ENCODE results near the gene WDR88.

Gene WDR88

DNA sequence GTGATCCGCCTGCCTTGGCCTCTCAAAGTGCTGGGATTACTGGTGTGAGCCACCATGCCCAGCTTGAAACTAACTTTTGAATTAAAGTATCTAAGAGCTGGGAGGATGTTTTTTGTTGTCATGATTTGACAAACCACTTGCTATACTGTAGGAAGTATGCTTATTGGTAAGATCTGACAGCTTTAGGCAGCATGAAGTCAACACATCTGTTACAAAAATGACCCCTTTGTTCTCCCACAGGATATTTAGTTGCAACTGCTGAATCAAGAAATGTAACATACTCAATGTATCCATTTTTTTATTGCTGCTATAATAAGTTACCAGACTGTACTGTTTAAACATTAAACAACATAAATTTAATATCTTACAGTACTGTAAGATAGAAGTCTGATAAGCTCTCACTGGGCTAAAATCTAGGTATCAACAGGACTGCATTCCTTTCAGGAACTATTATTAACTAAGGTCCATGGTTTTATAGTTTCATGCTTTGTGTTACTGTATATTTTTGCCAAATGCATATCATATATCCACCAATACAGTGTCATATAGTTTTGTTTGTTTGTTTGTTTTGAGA lies 39.4 kb downstream of the WDR88 start:
- Histone ChIP-seq H2AFZ (ENCODE audit: low read length) (no peak overlapping the region), H3K9me2 (ENCODE audit: low read depth, low read length) (no peaks in the 10 kb centered on the region), H3K9ac (ENCODE audit: low read length) (no peak overlapping the region), H3K36me3 (ENCODE audit: insufficient read depth, low read length) (no peaks in the 10 kb centered on the region), H3F3A (ENCODE audit: insufficient read depth, low read length) (no peaks in the 10 kb centered on the region), H3K4me2 (ENCODE audit: low read length) (no peak overlapping the region), H3K4me1 (ENCODE audit: insufficient read depth, low read length, severe bottlenecking) (peaks cover 11% of the 10 kb centered on the region), H3K79me2 (ENCODE audit: insufficient read depth, low read length) (no peaks in the 10 kb centered on the region), H3K27ac (ENCODE audit: low read depth, low read length, poor library complexity, severe bottlenecking) (no peak overlapping the region), H3K9me3 (ENCODE audit: low read length) (no peaks in the 10 kb centered on the region; the same call in 1 of the 2 replicates), H3K4me3 (ENCODE audit: low read depth, low read length, poor library complexity, severe bottlenecking) (no peak overlapping the region), H3K27me3 (ENCODE audit: insufficient read depth, low read length) (no peaks in the 10 kb centered on the region), H4K20me1 (ENCODE audit: insufficient read depth, low read length) (no peaks in the 10 kb centered on the region)
- no peak for TF ChIP-seq EZH2 (IDR thresholded peaks at IDR 0.05; ENCODE audit: borderline replicate concordance, low read length)
- TF ChIP-seq, protein P1, sequence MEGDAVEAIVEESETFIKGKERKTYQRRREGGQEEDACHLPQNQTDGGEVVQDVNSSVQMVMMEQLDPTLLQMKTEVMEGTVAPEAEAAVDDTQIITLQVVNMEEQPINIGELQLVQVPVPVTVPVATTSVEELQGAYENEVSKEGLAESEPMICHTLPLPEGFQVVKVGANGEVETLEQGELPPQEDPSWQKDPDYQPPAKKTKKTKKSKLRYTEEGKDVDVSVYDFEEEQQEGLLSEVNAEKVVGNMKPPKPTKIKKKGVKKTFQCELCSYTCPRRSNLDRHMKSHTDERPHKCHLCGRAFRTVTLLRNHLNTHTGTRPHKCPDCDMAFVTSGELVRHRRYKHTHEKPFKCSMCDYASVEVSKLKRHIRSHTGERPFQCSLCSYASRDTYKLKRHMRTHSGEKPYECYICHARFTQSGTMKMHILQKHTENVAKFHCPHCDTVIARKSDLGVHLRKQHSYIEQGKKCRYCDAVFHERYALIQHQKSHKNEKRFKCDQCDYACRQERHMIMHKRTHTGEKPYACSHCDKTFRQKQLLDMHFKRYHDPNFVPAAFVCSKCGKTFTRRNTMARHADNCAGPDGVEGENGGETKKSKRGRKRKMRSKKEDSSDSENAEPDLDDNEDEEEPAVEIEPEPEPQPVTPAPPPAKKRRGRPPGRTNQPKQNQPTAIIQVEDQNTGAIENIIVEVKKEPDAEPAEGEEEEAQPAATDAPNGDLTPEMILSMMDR (IDR thresholded peaks at IDR 0.05; ENCODE audit: low read length) = no peak

DNA sequence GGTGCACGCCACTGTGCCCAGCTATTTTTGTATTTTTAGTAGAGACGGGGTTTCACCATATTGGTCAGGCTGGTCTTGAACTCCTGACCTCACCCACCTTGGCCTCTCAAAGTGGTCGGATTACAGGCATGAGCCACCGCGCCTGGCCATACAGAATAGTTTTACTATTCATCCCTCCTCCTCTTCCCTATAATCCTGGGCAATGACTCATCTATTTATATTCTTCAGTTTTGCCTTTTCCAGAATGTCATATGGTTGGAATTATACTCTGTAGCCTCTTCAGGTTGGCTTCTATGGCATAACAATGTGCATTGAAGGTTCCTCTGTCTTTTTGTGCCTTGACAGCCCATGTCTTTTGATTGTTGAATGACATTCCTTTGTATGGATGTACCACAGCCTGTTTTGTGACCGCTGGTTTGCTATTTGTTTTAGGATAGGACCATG lies 40.0 kb downstream of the WDR88 start:
- no peak for TF ChIP-seq EZH2 (IDR thresholded peaks at IDR 0.05; ENCODE audit: borderline replicate concordance, low read length)
- TF ChIP-seq, protein P1 (IDR thresholded peaks at IDR 0.05; ENCODE audit: low read length) = no peak
- no peak overlapping the region for H2AFZ ChIP-seq (ENCODE audit: low read length)
- no peak overlapping the region for H3K4me2 ChIP-seq (ENCODE audit: low read length)
- H3K9me2 ChIP-seq (ENCODE audit: low read depth, low read length) = no peaks in the 10 kb centered on the region
- no peaks in the 10 kb centered on the region for H3K36me3 ChIP-seq (ENCODE audit: insufficient read depth, low read length)
- H4K20me1 ChIP-seq (ENCODE audit: insufficient read depth, low read length) = no peaks in the 10 kb centered on the region
- H3K27me3 ChIP-seq (ENCODE audit: insufficient read depth, low read length) = no peaks in the 10 kb centered on the region
- no peak overlapping the region for H3K4me3 ChIP-seq (ENCODE audit: low read depth, low read length, poor library complexity, severe bottlenecking)
- H3K27ac ChIP-seq (ENCODE audit: low read depth, low read length, poor library complexity, severe bottlenecking) = no peak overlapping the region
- no peak overlapping the region for H3K9ac ChIP-seq (ENCODE audit: low read length)
- H3F3A ChIP-seq (ENCODE audit: insufficient read depth, low read length) = no peaks in the 10 kb centered on the region
- no peaks in the 10 kb centered on the region for H3K79me2 ChIP-seq (ENCODE audit: insufficient read depth, low read length)
- no peaks in the 10 kb centered on the region; the same call in 1 of the 2 replicates for H3K9me3 ChIP-seq (ENCODE audit: low read length)
- H3K4me1 ChIP-seq (ENCODE audit: insufficient read depth, low read length, severe bottlenecking) = peaks cover 11% of the 10 kb centered on the region

DNA sequence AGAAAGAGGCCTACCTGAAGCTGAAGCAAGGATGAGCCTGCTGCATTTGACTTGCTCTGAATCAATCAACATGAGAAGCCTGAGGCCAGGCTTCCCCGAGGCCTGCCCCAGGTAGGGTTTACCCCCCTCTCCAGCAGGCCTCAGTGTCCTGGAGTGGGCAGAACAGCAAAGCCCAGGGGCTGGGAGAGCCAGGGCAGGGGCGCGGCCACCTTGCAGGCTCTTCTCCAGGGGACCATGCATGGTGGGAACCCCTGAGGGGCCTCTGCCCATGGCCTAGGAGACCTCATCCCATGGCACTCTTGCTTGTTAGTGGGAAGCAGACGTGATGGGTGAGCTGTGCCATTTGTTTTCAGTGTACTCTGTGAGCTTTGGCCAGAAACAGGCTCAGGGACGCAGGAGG lies 42.3 kb downstream of the WDR88 start:
- Histone ChIP-seq H3K79me2 (ENCODE audit: insufficient read depth, low read length) (no peaks in the 10 kb centered on the region), H3K36me3 (ENCODE audit: insufficient read depth, low read length) (no peaks in the 10 kb centered on the region), H3K27me3 (ENCODE audit: insufficient read depth, low read length) (no peaks in the 10 kb centered on the region), H4K20me1 (ENCODE audit: insufficient read depth, low read length) (no peaks in the 10 kb centered on the region), H3K4me2 (ENCODE audit: low read length) (no peak overlapping the region), H3K9ac (ENCODE audit: low read length) (no peak overlapping the region), H3K4me3 (ENCODE audit: low read depth, low read length, poor library complexity, severe bottlenecking) (no peak overlapping the region), H3K9me3 (ENCODE audit: low read length) (no peaks in the 10 kb centered on the region), H3K27ac (ENCODE audit: low read depth, low read length, poor library complexity, severe bottlenecking) (no peak overlapping the region), H3K9me2 (ENCODE audit: low read depth, low read length) (no peaks in the 10 kb centered on the region), H2AFZ (ENCODE audit: low read length) (no peak overlapping the region), H3F3A (ENCODE audit: insufficient read depth, low read length) (peaks cover 3% of the 10 kb centered on the region; the same call in 1 of the 2 replicates), H3K4me1 (ENCODE audit: insufficient read depth, low read length, severe bottlenecking) (peaks cover 19% of the 10 kb centered on the region)
- no peak for TF ChIP-seq EZH2 (IDR thresholded peaks at IDR 0.05; ENCODE audit: borderline replicate concordance, low read length)
- TF ChIP-seq, protein P1 (IDR thresholded peaks at IDR 0.05; ENCODE audit: low read length) = no peak
